GM18511 (cell line): ENCODE results near the gene B4GALT2.

Source experiments
- ATAC-seq: cut with Tn5 transposase; IDR thresholded peaks from one replicate; pipeline ENCODE4 v1.9.1; 2021; ENCODE audit warnings: mild to moderate bottlenecking, moderate library complexity; ENCODE audit not compliant: unreplicated experiment

Gene B4GALT2

GRCh38 chr1:44025816-44026215 is 46.8 kb downstream of the B4GALT2 start:
- no peak for ATAC-seq

- ATAC-seq = no peak
Observed at GRCh38 chr1:44027320-44027719, 48.3 kb downstream of the B4GALT2 start.

- ATAC-seq = peak; percentile 34
Observed at GRCh38 chr1:44029260-44029910, 50.4 kb downstream of the B4GALT2 start.

GRCh38 chr1:44029911-44030604 is 51.0 kb downstream of the B4GALT2 start:
- peak; percentile 82 for ATAC-seq

- peak; percentile 23 for ATAC-seq
Observed at GRCh38 chr1:44030605-44031251, 51.7 kb downstream of the B4GALT2 start.

- no peak for ATAC-seq
Observed at GRCh38 chr1:44031252-44032169, 52.5 kb downstream of the B4GALT2 start, which contains the start of gene SLC6A9. Gene SLC6A9, minus strand, starts transcription at chr1:44031462. Its CDS starts 7,185 bp downstream, at chr1:44024277.

- ATAC-seq = no peak
Observed at GRCh38 chr1:44032170-44032790, 53.3 kb downstream of the B4GALT2 start.

- ATAC-seq = no peak
Observed at GRCh38 chr1:44033041-44033575, 54.1 kb downstream of the B4GALT2 start.

GRCh38 chr1:44033756-44034155 is 54.7 kb downstream of the B4GALT2 start:
- no peak for ATAC-seq

GRCh38 chr1:44034423-44034822 is 55.4 kb downstream of the B4GALT2 start:
- no peak for ATAC-seq

GRCh38 chr1:44034976-44035716 is 56.1 kb downstream of the B4GALT2 start:
- ATAC-seq = no peak

- ATAC-seq = no peak
Observed at GRCh38 chr1:44035726-44036408, 56.9 kb downstream of the B4GALT2 start.

- no peak for ATAC-seq
Observed at GRCh38 chr1:44036409-44037139, 57.6 kb downstream of the B4GALT2 start.

- no peak for ATAC-seq
Observed at GRCh38 chr1:44037154-44037553, 58.1 kb downstream of the B4GALT2 start.

GRCh38 chr1:44038876-44039657 is 60.1 kb downstream of the B4GALT2 start:
- no peak for ATAC-seq

- ATAC-seq = no peak
Observed at GRCh38 chr1:44040418-44040817, 61.4 kb downstream of the B4GALT2 start.
